HepG2 (cell line): ENCODE measurements around the gene MT1A. TPM values are rescaled to one million over a fixed set of nuclear protein-coding genes. Genes with fewer than 3 reads are reported as not detected.

Source experiments
- ARID3A ChIP-seq: IDR thresholded peaks from 2 replicates; pipeline ENCODE4 v1.6.1; 2012; ENCODE audit warnings: low read depth, low read length, improper control_type of control experiment
- CREM ChIP-seq, 2 experiments: sonication (generic) in 1 of 2; formaldehyde crosslinking in 1 of 2; IDR thresholded peaks; 2 replicates each; pipeline versions ENCODE4 v1.4.0 to v1.6.1; 2016 to 2020; ENCODE audit warnings: antibody characterized with exemption in 1 of 2, mild to moderate bottlenecking in 1 of 2, missing genetic modification reagents in 1 of 2
- DMAP1 ChIP-seq: IDR thresholded peaks from 2 replicates; pipeline ENCODE4 v1.6.1; 2016
- FOXC1 ChIP-seq: sonication (generic); formaldehyde crosslinking; IDR thresholded peaks from 2 replicates; pipeline ENCODE4 v1.8.0; 2022; ENCODE audit warnings: mild to moderate bottlenecking, missing genetic modification reagents, borderline replicate concordance
- FOXO1 ChIP-seq: sonication (generic); formaldehyde crosslinking; IDR thresholded peaks from 2 replicates; pipeline ENCODE4 v1.4.0; 2020; ENCODE audit warnings: missing genetic modification reagents
- IRF1 ChIP-seq: sonication (generic); formaldehyde crosslinking; IDR thresholded peaks from 2 replicates; pipeline ENCODE4 v1.4.0; 2020; ENCODE audit warnings: low read depth, mild to moderate bottlenecking, missing genetic modification reagents
- JUNB ChIP-seq: sonication (generic); formaldehyde crosslinking; IDR thresholded peaks from 2 replicates; pipeline ENCODE4 v1.8.0; 2022; ENCODE audit warnings: missing genetic modification reagents, mild to moderate bottlenecking, borderline replicate concordance
- KDM4B ChIP-seq: sonication (generic); formaldehyde crosslinking; IDR thresholded peaks from 2 replicates; pipeline ENCODE4 v1.4.0; 2020; ENCODE audit warnings: missing genetic modification reagents
- KLF16 ChIP-seq, 2 experiments: sonication (generic) in 1 of 2; formaldehyde crosslinking in 1 of 2; IDR thresholded peaks; 2 replicates each; pipeline versions ENCODE4 v1.6.1 to v1.8.0; 2016 to 2023; ENCODE audit warnings: missing genetic modification reagents in 2 of 2, missing compliant biosample characterization in 1 of 2
- KMT2A ChIP-seq: sonication (generic); formaldehyde crosslinking; IDR thresholded peaks from 2 replicates; pipeline ENCODE4 v1.4.0; 2020; ENCODE audit warnings: missing genetic modification reagents
- MAZ ChIP-seq, 2 experiments: sonication (generic) in 1 of 2; formaldehyde crosslinking in 1 of 2; IDR thresholded peaks; 2 replicates each; pipeline versions ENCODE4 v1.5.0 to v1.6.1; 2012 to 2020; ENCODE audit warnings: low read depth in 2 of 2, mild to moderate bottlenecking in 2 of 2, borderline replicate concordance in 1 of 2, improper control_type of control experiment in 1 of 2, low read length in 1 of 2, missing genetic modification reagents in 1 of 2, moderate library complexity in 1 of 2
- PHB2 ChIP-seq: fragments of 450-650 bp; IDR thresholded peaks from 2 replicates; pipeline ENCODE4 v1.6.1; 2018; ENCODE audit not compliant: partially characterized antibody
- RAD51 ChIP-seq: fragments of 450-650 bp; IDR thresholded peaks from 2 replicates; pipeline ENCODE4 v1.6.1; 2016; ENCODE audit warnings: borderline replicate concordance
- REL ChIP-seq: sonication (generic); formaldehyde crosslinking; conservative IDR thresholded peaks from 2 replicates; pipeline ENCODE4 v1.8.0; 2022; ENCODE audit warnings: mild to moderate bottlenecking, missing genetic modification reagents, moderate library complexity
- SMAD1 ChIP-seq: sonication (generic); formaldehyde crosslinking; IDR thresholded peaks from 2 replicates; pipeline ENCODE4 v1.4.0; 2020; ENCODE audit warnings: missing genetic modification reagents, low read depth, mild to moderate bottlenecking, borderline replicate concordance
- TCF7 ChIP-seq: sonication (generic); IDR thresholded peaks from 2 replicates; pipeline ENCODE4 v1.6.1; 2016; ENCODE audit warnings: antibody characterized with exemption, low read depth
- ZBTB44 ChIP-seq: sonication (generic); formaldehyde crosslinking; IDR thresholded peaks from 2 replicates; pipeline ENCODE4 v1.4.0; 2020; ENCODE audit warnings: missing genetic modification reagents
- ZNF207 ChIP-seq: fragments of 450-650 bp; IDR thresholded peaks from 2 replicates; pipeline ENCODE4 v1.6.1; 2016; ENCODE audit warnings: antibody characterized with exemption, borderline replicate concordance
- ZNF251 ChIP-seq: sonication (generic); formaldehyde crosslinking; IDR thresholded peaks from 2 replicates; pipeline ENCODE4 v1.9.0; 2021; ENCODE audit warnings: mild to moderate bottlenecking, missing genetic modification reagents
- ZNF263 ChIP-seq: sonication (generic); formaldehyde crosslinking; IDR thresholded peaks from 2 replicates; pipeline ENCODE4 v1.4.0; 2020; ENCODE audit warnings: missing genetic modification reagents
- ZNF275 ChIP-seq: sonication (generic); formaldehyde crosslinking; IDR thresholded peaks from 2 replicates; pipeline ENCODE4 v1.8.0; 2022; ENCODE audit warnings: missing genetic modification reagents, mild to moderate bottlenecking, inconsistent platforms, borderline replicate concordance
- ZNF296 ChIP-seq: sonication (generic); formaldehyde crosslinking; conservative IDR thresholded peaks from 2 replicates; pipeline ENCODE4 v1.5.0; 2020; ENCODE audit warnings: mild to moderate bottlenecking, missing genetic modification reagents
- ZNF672 ChIP-seq: sonication (generic); formaldehyde crosslinking; IDR thresholded peaks from 2 replicates; pipeline ENCODE4 v1.8.1; 2022; ENCODE audit warnings: missing genetic modification reagents
- ZNF75D ChIP-seq: sonication (generic); formaldehyde crosslinking; IDR thresholded peaks from 2 replicates; pipeline ENCODE4 v1.8.1; 2023; ENCODE audit warnings: missing genetic modification reagents, mild to moderate bottlenecking, borderline replicate concordance
- ZNF773 ChIP-seq: sonication (generic); formaldehyde crosslinking; IDR thresholded peaks from 2 replicates; pipeline ENCODE4 v1.4.0; 2020; ENCODE audit warnings: missing genetic modification reagents, borderline replicate concordance
- ZSCAN12 ChIP-seq: sonication (generic); formaldehyde crosslinking; IDR thresholded peaks from 2 replicates; pipeline ENCODE4 v1.9.0; 2021; ENCODE audit warnings: mild to moderate bottlenecking, missing genetic modification reagents
- polyA plus RNA-seq, 8 experiments: library from polyadenylated mRNA; depleted of rRNA in 3 of 8; stranded (reverse) in 7 of 8; unstranded in 1 of 8; fragments of >200 nt; fragmentation: Illumina TruSeq in 4 of 8; extraction: Trizol in 4 of 8; gene quantifications; 2 replicates each; pipeline versions ENCODE4 v1.2.1 to v1.2.3, GENCODE V29; 2011 to 2016; ENCODE audit warnings: low read depth in 4 of 8, missing spikeins in 1 of 8, mixed read lengths in 1 of 8; ENCODE audit not compliant: insufficient read depth in 1 of 8
- total RNA-seq, 5 experiments: library from RNA; depleted of rRNA; stranded (reverse); fragments of >200 nt; fragmentation: Illumina TruSeq; extraction: Trizol; gene quantifications; 2 replicates each; pipeline ENCODE4 v1.2.3, GENCODE V29; 2016; ENCODE audit warnings: low read depth in 1 of 5

Gene MT1A
- total and polyA plus RNA-seq, 2 of the 13 experiments (the other 11 are each of a cell fraction or from before 2014, with no cell fraction given): 8.3 to 10.4 TPM

GRCh38 chr16:56625943-56626654 is 12.4 kb upstream of the MT1A start (continued):
- TF ChIP-seq IRF1 (CRISPR knock-in tag) (no peak), PHB2 (no peak), FOXC1 (CRISPR knock-in tag) (peak; percentile 31; the same call in 1 of the 2 replicates), ZBTB44 (CRISPR knock-in tag) (no peak), ARID3A (no peak), JUNB (CRISPR knock-in tag) (no peak), ZNF773 (CRISPR knock-in tag) (no peak), SMAD1 (CRISPR knock-in tag) (no peak), ZNF672 (CRISPR knock-in tag) (no peak), KLF16 (CRISPR knock-in tag; IDR thresholded peaks at IDR 0.05) (no peak), ZNF296 (CRISPR knock-in tag) (no peak), CREM (IDR thresholded peaks at IDR 0.05) (no peak), CREM (CRISPR knock-in tag; IDR thresholded peaks at IDR 0.05) (no peak), ZNF275 (CRISPR knock-in tag) (no peak), REL (peak; percentile 34; the same call in 1 of the 2 replicates), KMT2A (CRISPR knock-in tag) (no peak), KDM4B (no peak), ZNF207 (no peak), MAZ (IDR thresholded peaks at IDR 0.05; ENCODE audit: borderline replicate concordance, low read depth, low read length) (no peak), MAZ (CRISPR knock-in tag; IDR thresholded peaks at IDR 0.05; ENCODE audit: low read depth) (no peak), ZSCAN12 (CRISPR knock-in tag) (no peak), FOXO1 (CRISPR knock-in tag) (no peak), RAD51 (no peak), ZNF75D (CRISPR knock-in tag) (no peak), ZNF251 (CRISPR knock-in tag) (no peak), ZNF263 (CRISPR knock-in tag) (no peak), DMAP1 (CRISPR knock-in tag) (no peak), TCF7 (no peak)
